CD4-positive, alpha-beta T cell treated with Interleukin-2 at 100 ng/mL for 4 hours (primary cell): ENCODE results near the gene CAST.
"Not testable (repeated sequence)": the region's sequence is repeated elsewhere in the genome, so short reads cannot be mapped to it uniquely, and the experiment has no call there.

Source experiments
- DNase-seq: peaks from one replicate; pipeline ENCODE4 v3.0.0-alpha.2; 2020; ENCODE audit warnings: low spot score

The CAST gene

DNA sequence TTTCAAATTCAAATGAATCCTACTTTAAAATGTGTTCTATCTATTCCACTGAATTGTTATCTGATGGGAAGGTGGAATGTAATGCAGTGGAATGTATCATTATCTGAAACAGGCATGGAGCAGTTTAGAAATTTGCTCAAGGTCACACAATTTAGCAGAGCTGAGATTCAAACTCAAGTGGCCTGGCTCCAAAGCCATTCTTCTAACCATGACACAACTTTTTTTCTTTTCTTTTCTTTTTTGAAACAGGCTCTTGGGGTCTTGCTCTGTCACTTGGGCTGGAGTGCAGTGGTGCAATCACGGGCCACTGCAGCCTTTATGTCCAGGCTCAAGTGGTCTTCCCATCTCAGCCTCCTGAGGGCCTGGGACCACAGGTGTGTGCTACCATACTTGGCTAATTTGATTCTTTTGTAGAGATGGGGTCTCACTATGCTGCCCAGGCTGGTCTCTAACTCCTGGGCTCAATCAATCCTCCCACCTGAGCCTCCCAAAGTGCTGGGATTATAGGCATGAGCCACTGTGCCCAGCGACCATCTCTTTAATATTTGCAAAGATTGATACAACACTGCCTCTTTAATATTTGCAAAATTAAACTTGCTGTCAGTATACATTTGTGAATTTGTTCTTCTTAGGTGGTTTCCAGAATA lies 50.0 kb downstream of the CAST start:
- no peak for DNase-seq

DNA sequence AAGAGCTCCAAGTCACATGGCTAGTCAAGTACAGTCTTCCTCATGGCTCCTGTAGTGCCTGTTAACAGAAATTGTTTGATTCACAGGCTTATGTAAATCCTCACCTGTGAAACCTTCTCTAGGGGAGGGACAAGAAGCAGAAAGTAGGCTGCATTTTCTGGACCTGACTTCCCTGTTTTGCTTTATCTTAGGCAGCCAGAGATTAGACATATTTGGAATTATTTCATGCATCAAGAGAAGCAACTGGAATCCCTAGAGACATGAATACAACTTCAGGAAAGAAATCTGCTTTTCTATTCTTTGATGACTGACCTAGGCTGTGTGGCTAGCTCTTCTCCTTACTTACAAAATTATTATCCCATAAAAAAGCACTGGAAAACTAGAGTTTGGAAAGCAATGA lies 52.3 kb downstream of the CAST start:
- no peak for DNase-seq

DNA sequence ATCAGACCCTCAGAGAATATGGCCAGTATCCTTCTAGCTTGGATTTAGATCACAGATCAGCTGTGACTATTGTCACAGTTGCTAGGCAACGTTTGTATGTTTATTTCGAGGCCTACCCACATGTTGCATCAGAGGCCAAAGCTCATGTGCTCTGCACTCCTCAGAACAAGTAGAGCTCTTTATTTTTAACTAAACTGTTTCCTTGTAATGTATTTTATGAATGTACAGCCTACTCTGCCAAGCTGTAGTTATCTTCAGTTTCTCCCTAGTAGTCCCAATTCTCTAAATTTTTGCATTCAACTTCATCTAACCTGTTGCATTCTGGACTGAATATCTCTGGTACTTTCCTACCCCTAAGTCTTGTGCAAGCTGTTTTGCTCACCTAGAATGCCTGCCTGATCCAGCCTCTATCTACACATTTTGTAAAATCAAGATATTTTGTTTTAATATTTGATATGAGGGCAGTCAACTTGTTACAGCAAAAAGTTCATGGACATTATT lies 52.8 kb downstream of the CAST start:
- DNase-seq: peak; percentile 79

DNA sequence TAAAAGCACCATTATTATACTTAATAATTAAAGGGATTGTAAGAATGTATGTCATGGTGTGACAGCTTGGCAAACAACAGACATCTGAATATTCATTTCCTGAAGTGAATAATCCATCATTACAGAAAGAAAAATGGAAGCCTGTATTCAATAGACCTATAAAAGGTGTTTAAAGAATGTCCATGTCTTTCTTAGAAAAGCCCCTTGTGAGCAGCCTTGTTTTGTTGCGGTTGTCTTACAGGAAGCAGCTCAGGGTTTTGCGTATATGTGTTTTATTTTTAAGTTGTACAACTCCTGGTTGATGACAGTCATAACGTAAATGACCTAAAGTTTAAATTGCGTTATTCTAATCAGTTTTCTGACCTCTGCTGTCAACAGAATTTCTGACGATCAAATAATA lies 53.8 kb downstream of the CAST start:
- DNase-seq: peak; percentile 45

DNA sequence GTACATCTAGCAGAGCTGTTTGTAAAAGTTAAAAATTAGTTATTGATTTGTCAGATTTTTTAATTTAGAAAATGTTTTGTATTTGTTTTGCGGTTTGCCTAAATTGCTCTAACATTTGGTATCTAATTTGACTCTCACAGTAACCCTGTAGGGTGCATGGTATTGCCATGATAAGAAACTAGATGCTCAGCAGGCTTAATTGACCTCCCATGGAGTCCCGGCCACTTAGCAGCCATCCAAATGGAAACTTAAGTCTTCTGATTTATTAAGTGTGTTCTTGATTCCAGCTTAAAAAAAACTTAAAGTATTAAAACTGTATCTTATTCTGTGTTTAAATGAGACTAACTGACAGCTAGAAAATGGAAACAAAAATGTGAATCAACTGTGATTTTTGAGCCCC lies 54.5 kb downstream of the CAST start:
- DNase-seq: no peak

DNA sequence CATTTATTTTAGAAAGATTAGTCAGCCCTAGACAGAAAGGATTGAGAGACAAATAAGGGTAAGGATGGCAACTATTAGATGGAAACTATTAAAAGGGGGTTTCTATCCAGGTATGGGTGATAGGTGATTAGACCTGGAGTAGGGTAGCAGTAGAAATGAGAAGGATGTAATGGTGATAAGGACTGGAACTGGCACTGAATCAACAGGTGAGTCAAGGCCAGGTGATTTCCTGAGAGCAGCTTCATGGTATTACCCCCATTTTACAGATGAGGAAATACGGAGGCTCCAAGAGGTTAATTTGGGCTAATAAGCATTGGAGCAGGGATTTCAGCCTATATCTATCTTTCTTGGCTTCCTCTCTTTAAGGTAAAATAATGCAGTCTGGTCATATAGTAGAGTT lies 55.7 kb downstream of the CAST start:
- DNase-seq: no peak

DNA sequence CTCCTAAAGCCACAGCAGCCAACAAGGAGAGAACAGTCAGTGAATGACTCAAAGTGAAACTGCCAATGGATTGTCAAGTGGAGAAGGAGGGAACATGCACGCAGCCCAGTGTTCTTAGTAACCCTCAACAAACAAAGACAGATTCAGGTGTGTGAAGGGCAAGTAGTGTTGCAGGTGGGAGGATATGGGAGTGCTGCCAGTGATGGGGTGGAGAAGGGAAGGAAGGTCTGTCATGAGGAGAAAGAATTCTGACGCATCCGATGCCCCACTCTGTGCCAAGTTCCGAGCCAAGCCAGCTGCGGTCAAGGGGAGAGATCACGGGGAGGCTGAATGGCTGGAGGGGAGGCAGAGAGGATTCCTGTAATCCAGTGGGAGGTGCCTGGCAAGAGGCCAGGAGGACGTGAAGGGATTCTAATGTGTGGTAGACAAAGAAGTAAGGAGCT lies 56.5 kb downstream of the CAST start:
- no peak for DNase-seq

DNA sequence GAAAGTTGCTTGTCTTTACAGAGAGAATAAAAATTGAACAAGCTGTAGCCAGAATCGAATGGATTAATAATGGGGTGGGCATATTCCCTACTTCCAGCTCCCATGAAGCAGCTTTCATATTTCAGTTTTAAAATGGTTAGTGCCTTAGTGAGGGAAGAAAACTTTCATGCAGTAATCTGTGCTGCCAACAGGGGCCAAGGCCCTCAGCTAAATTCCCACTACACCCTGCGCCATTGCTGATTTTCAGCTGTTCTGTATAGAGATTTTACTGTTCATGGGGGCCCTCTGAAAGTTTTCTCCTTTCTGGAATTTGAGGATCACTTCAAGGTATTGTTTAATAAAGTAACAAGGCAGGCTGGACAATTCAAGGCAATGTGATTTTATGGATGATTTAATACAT lies 58.2 kb downstream of the CAST start:
- DNase-seq: no peak

DNA sequence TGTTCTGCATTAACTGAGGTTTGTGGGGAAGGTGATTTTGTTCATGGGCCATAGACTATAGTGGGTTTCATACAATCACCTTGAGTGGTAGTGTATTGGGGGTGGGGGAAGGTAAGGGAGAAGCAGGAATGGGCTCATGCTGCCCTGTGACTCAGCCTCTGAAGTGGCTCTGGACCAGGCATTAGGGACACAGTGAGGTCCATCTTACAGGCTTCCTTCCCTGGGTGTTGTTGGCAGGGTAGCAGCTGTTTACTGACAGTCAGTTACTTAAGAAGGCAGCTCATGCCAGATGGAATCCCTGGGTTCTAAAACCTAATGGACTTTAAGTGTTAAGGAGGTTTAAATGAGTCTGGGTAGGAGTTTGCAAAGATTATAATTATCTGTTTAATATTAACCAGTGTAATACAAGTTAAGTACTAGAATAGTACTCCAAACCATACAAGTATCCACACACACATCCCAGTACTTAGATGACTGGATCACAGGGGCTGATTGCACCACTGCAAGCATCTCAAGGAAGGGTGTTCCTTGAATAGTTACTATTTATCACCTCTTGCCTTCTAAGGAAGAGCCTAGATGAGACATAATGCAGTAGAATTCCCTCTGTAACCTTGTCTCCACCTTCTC lies 59.3 kb downstream of the CAST start:
- no peak for DNase-seq

DNA sequence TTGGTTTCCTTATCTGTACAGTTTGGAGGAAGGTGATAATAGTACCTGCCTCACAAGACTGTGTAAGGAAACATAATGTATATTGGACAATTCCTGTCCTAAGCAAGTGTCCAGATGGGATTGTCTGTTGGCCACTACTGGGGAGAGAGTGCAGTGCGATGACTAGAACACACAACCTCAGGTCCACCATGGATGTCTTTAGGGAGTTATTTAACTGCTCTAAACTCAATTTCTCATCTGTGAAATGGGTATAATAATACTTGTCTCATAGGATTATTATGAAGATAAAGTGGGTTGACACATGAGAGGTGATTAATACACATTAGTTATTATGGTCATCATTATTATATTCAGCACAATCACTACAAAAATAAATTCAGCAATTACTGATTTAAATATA lies 63.1 kb downstream of the CAST start:
- DNase-seq: no peak

DNA sequence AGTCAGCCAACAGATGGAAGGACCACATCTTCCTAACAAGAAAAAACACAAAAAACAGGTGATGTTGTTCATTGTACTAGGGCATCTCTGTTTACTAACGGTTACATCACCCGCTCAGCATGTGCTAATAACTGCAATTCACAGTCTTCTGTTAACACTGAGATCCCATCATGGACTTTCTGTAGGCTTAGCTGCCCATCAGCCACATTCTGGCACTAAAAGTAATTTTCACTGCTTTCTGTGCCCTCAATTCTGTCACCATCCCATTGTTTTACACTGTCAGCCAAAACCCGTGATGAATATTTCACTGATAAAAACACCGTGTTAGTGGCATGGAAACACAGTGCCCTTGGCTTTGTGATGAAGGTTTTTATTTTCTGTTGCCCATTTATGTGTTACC lies 64.6 kb downstream of the CAST start:
- DNase-seq: no peak

DNA sequence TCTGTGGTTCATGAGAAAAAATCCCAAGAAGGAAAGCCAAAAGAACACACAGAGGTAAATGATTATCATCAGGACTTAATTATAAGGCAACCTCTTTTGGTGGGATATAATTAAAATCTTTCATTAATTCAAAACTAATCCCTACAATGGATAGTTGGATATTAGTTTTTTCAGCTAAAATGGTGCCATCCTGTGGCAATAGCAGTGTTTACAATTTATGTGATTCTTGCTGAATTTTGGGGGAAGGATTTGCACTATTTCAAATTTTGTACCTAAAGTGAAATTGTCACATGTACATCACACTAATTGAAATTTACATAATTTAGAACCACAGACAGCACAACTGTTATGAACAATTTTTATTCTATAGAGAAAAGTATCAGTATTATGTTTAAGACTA lies 67.0 kb downstream of the CAST start:
- DNase-seq: peak; percentile 15

DNA sequence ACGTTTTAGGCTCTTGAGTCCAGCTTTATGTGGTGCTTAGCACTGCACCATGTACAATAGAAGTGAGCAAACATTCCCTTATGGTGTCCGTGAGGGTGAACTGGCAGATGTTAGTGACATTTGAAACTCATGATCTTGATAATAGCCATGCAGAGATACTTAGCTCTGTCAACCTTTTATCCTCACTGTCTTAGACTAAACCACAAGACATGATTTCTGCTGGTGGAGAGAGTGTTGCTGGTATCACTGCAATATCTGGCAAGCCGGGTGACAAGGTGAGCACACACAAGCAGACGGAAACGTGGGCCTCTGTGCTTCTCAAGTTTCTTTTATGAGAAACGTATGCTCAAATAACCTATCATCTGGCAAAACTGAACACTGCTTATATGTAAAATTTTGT lies 68.4 kb downstream of the CAST start:
- DNase-seq: no peak

DNA sequence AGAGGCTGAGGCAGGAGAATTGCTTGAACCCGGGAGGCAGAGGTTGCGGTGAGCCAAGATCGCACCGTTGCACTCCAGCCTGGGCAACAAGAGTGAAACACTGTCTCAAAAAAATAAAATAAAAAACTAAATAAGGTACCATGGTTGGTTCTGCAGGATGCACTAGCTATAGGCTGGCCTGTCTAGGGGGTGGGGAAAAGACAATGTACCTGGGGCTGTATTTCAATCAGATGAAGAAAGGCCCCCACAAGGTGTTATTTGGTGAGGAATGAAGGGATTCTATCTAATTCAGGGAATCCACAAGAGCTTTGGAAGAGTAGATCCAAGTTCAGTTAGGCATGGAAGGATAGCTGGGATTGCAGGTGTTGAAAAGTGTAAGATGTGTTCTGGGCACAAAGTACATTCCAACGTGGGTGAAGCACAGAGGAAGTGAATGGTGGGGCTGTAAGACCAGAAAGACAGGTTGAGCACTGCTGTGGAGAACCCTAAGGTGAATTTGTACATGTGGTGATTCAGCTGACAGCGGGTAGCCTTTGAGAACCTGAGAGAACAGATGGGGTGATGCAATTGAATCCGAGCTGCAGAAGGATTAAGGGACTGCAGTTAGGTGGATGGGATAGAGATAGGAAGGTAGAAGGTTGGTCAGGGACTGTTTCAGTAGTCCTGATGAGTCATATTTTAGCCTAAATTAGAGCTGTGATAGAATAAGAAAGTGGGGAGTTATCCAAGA lies 71.8 kb downstream of the CAST start:
- no peak for DNase-seq

DNA sequence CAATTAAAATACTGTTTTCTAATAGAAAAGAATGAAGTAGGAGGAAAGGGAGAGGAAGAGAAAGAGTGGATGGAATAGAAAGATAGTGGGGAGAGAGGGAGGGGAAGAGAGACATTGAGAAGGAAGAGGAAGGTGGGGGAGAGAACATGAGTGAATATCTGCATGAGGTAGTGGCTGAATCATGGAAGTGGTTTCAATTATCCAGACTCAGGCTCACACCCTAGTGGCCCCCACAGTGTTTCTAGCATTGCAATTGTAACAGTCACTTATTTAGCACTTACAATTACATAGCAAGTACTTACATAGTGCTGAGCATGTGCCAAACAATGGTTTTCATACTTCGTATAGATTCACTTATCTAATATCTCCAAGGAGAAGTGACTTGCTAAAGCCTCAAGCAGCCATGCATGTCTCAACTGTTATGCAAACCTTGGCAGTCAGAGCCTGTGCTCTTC lies 72.7 kb downstream of the CAST start:
- DNase-seq: no peak

DNA sequence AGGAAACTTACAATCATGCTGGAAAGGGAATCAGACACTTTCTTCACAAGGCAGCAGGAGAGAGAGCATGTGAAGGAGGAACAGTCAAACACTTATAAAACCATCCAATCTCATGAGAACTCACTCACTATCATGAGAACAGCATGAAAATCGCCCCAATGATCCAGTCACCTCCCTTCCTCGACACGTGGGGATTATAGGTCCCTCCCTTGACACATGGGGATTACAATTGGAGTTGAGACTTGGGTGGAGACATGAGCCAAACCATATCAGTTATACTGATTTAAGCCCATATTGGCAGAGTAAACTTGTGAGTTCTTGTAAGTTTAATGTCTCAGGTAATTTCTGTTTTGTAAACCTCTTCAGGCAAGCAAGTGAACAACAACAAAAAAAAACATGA lies 74.8 kb downstream of the CAST start:
- no peak for DNase-seq

DNA sequence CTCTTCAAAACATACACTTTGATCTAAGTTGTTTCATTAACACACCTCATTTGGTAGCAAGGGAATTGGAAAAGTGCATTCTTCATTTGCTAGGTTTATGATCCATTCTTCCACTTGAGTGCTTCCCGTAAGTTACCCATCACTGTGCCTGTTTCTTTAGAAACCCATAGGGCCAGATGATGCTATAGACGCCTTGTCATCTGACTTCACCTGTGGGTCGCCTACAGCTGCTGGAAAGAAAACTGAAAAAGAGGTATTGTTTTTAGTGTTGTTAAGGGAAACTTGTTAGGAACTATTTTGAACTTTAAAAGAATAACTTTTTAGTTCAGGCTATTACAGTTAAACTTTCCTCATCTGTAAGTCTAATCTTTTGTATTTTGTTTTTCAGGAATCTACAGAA lies 78.9 kb downstream of the CAST start:
- DNase-seq: no peak

DNA sequence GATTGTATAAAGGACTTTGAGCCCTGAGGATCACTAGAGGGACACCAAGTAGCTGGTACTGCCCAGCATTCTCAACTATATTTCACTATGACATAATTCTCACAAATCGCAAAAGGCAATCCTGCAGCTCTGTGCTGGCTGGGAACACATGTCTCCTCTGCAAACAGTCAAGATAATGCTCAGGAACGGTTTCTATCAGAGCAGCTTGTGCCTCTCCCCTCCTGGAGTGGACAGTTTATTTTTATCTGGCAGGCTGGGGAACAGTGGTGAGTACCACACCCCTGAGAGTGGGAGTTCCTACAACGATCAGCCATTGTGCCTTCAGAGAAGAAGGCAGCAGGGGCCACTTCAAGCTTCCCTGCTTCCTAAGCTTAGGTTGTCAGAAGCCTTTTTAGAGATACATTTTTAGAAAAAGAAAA lies 79.7 kb downstream of the CAST start:
- DNase-seq: no peak

DNA sequence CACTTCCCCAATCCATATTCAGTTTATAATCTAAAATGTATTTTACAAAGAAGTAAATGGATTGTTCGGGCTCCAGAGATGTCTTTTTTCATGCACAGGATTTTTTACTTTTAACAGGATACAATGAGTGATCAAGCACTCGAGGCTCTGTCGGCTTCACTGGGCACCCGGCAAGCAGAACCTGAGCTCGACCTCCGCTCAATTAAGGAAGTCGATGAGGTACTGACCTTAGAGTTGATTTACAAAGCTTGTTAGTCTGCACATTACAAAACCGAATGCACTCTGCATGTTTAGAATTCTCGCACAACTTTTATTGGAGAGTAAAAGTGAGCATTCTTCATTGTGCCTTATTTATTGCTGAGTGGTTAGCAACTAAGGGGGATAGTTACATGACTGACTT lies 80.4 kb downstream of the CAST start:
- no peak for DNase-seq

DNA sequence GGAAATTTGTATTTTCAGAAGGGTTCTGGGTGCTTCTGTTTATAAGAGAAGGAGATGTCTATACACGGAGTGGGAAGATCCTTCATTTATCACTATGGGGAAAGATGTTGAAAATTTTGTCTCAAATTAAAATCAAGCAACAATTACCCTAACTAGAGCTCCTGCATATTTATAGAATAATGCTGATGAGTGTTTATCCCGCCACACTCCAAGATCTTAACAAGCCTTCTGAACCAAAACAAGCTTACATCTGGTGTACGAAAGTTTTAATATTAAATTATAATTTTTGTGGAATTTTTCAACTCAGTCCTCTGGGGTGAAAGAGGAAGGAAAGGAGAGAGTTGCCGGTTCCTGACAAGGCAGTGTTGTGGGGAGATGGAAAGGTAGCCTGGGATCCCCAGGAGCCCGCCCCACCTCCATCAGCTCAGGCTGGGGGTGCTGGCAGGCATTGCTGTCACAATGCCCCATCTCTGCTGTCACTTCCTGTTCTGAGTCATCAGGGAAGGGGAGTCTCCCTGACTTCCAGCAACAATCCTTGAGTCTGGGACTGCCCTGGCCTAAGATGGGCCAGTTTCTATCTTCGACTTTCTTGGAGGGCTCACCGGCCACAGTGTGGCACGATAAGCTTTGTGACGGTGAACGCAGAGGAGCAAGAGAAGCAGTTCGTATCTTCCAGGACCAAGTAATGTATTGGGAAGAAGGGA lies 81.0 kb downstream of the CAST start:
- DNase-seq: no peak

DNA sequence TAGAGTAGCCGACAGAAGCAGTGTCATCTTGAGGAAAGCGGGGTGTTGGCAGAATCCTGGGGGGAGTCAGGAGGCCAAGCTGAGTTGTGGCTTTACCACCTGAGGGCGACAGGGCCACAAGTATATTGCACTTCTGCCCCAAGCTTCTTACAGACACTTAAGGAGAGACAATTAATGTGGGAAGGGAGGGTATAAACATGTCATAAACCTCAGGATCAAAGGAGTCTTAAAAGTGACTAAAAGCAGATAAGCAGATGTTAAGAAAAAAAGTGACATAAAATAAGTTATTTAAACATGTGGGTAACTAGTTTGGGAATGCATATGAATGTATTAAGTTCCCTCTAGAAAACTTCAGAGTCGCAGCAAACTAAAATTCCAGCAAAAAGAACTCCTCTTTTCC lies 81.6 kb downstream of the CAST start:
- no peak for DNase-seq

DNA sequence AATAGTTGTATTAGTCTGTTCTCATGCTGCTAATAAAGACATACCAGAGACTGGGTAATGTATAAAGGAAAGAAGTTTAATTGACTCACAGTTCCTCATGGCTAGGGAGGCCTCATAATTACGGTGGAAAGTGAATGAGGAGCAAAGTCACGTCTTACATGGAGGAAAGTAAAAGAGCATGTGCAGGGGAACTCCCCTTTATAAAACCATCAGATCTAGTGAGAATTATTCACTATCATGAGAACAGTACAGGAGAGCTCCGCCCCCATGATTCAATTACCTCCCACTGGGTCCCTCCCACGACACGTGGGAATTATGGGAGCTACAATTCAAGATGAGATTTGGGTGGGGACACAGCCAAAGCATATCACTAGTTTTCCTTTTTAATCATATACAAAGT lies 82.0 kb downstream of the CAST start:
- DNase-seq: not testable (repeated sequence)

DNA sequence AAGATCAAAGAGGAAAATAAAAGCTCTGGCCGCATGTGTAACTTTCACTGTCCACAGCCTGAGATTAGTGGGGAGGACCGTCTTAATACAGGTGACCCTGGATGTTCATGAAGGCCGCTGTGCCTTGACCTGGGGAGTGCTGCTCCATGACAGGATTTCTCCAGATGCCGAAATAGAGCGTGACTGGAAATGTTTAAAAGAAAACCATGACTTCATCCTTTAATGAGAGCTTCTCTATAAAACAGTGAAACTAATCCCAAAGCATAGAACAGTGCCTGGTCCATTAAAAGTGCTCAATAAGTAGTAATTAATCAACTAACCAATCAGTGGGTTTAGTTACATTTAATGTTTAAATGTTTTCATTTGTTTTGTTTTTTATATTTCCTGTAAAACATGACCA lies 82.8 kb downstream of the CAST start:
- no peak for DNase-seq
